ENCODE results near the gene ERVH48-1.
"Not testable (repeated sequence)": the region's sequence is repeated elsewhere in the genome, so short reads cannot be mapped to it uniquely, and the experiment has no call there.

Gene ERVH48-1

DNA sequence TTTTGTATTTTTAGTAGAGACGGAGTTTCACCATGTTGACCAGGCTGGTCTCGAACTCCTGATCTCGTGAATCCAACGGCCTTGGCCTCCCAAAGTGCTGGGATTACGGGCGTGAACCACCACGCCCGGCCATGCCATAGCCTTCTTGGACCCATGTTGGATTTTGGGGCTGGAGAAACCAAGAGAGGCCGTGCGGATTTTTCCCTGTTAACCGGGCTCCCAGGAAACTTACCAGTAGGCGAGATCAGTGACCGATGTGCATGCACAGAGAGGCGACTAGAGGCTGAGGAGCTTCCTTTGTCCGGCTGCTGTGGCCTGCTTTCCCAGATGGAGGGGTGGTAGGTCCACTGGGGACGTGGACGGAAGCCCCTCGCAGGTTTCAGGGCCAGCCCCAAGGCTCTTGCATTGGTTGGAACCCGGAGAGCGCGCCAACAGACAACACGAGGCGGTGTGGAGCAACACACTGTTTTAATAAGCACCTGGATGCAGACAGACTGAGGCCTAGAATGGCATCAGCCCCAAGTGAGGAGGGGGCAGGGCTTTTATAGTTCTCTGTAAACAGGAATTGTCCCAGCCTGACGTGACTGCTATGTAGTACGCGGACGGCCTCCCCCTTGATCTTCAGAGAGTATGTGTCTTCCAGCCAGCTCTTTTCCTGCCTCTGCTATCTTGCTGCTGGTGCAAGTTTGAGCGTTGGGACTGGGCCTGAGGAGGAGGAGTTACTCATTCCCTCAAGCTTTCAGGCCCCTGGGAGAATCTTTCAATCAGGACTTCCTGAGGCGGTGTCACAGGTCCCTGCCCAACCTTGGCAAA is at the start of gene ERVH48-1:
Gene ERVH48-1, minus strand, starts transcription at position 517 of the 813 bp plus-strand sequence. CDS start 6,624 bp downstream, outside the sequence.
- in situ Hi-C loops (cut with MboI; ENCODE audit: low sequenced_read_pairs) = no loop called here

DNA sequence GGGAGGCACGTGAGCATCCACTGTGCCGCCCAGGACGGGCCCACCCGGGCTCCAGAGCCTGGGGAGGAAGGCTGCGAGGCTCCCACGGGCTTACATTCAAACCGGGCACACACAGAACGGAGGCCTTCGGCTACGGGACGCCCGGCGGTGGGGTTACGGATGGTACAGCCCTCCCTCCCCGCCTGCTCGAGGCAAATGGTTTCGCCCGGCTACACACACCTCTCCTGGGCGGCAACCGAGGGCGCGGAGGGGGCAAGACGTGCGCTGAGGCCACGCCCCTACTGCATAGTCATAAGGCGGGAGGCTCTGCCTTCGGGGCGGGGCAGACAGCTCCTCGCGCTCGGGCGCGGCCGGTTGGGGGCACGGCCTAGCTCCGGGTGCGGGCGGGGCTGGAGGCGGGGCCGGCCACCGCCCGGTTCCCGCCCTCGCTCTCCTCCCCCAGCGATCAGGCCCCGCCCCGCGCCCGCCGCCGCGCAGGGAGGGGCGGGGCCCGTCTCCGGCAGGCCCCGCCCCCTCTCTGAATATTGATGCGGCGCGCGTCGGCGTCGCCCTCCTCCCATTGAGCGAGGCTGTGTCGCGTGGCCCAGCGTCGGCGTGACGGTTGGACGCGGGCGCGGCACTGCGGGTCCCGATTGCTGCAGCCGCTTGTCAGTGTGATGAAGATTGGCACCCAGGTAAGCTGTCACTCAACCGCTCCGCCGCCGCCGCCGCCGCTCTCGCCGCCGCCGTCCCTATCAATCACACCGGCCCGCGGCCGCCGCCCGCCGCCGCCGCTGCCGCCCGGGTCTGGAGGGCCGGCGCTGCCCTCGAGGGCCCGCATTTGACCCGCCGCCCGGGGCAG is 48.8 kb upstream of the ERVH48-1 start, which contains the start of gene PKNOX1:
Gene PKNOX1, plus strand, starts transcription at position 572 of the 841 bp plus-strand sequence. CDS start 29,820 bp downstream, outside the sequence.
- in situ Hi-C loops (cut with MboI; ENCODE audit: low sequenced_read_pairs) = no loop called here

DNA sequence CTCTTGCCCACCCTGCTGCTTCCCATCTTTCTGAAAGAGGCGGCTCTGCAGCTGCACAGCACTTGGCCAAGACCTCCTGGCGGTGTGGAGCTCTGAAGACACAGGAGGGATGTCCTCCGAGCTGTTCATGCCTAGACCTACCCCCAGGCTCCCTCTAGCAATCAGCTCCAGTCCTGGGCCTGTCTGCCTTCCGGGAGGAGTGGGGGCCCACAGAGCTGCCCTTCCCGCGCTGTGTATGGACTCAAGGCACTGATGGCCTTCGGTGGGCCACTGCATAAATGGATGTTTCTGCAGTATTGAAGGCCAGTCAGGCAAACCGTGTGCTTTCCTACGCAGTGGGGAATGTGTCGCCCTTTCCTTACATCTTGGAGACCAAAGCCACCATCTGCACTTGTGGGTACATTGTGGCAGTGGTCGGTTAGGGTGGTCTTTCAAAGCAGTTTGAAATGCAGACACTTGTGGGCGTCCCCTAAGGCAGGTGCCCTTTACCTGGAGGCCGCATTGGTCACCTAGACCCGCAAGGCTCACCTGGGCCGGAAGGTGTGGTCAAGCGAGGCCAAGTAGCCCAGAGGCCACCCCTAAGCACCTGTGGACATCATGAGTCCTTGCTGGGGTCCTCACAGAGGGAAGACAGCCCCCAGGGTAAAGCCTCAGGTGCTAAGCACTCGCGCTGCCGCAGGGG is 48.0 kb upstream of the ERVH48-1 start:
- in situ Hi-C loops (cut with MboI; ENCODE audit: low sequenced_read_pairs) = no loop called here

DNA sequence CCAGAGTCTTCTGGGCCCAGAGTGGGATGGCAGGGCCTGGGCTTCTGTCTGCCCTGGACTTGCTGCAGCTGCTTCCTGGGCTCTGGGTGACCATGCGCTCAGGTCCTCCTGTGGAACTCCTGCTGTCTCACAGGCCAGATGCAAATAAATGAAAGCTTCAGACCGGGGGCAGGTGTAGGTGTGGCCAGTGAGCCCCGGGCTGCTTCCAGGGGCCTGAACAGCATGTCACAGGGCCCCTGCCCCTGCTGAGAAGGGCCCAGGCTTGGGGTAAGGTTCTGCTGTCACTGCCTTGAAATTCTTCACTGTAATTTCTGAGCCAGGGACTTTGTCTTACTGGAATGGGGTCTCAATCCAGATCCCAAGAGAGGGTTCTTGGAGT is 46.5 kb upstream of the ERVH48-1 start:
- in situ Hi-C loops (cut with MboI; ENCODE audit: low sequenced_read_pairs) = no loop called here

DNA sequence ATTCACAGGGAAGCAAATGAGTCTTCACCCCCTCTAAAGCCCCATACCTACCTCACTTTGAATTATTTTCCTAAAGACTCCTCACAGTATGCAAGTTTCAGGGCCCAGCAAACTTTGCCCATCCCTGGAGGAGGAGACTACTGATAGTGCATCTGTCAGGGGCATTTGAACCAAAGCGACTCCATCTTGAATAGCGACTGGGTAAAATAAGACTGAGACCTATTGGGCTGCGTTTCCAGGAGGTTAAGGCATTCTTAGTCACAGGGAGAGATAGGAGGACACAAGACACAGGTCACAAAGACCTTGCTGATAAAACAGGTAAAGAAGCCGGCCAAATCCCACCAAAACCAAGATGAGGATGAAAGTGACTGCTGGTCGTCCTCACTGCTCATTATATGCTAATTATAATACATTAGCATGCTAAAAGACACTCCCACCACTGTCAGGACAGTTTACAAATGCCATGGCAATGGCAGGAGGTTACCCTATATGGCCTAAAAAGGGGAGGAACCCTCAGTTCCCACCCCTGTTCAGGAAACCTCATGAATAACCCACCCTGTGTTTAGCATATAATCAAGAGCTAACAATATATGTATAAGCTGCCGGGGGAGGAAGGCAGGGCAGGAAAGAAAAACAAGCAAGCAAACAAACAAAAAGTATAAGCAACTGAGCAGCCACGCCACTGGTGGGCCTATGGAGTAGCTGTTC is 45.7 kb upstream of the ERVH48-1 start:
- in situ Hi-C loops (cut with MboI; ENCODE audit: low sequenced_read_pairs) = no loop called here

DNA sequence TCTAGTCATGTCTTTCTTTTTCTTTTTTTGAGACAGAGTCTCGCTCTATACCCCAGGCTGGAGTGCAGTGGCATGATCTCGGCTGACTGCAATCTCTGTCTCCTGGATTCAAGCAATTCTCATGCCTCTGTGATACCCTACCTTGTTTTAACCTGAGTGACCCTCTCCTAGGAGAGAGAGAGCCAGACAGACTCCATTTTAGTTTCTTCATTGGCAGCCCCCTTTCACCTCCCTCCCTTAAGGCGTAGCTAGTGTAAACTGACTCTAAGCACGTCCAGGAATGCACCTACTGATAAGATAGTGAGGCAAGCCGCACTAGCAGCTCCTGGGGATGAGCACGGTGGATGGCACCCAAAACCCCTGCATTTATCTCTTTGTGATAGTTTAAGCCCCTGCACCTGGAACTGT is 43.8 kb upstream of the ERVH48-1 start:
- in situ Hi-C loops (cut with MboI; ENCODE audit: low sequenced_read_pairs) = no loop called here

DNA sequence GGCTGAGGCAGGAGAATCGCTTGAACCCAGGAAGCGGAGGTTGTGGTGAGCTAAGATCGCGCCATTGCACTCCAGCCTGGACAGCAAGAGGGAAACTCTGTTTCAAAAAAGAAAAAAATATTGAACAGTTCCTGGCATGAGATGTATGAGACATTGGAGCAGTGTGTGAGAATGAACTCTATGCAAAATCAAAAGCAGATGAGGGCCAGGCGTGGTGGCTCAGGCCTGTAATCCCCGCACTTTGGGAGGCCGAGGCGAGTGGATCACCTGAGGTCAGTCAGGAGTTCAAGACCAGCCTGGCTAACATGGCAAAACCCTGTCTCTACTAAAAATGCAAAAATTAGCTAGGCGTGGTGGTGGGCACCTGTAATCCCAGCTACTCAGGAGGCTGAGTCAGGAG is 42.2 kb upstream of the ERVH48-1 start:
- in situ Hi-C loops (cut with MboI; ENCODE audit: low sequenced_read_pairs) = not testable (repeated sequence)

DNA sequence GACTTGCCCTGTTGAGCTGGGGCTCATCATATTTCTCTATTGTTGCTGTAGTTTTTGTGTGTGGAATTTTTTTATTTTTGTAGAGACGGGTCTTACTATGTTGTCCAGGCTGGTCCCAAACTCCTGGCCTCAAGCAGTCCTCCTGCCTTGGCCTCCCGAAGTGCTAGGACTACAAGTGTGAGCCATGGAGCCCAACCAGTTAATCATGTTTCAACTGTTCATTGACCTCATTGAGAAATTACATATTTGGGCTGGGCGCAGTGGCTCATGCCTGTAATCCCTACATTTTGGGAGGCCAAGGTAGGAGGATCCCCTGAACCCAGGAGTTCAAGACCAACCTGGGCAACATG is 39.8 kb upstream of the ERVH48-1 start:
- in situ Hi-C loops (cut with MboI; ENCODE audit: low sequenced_read_pairs) = no loop called here

DNA sequence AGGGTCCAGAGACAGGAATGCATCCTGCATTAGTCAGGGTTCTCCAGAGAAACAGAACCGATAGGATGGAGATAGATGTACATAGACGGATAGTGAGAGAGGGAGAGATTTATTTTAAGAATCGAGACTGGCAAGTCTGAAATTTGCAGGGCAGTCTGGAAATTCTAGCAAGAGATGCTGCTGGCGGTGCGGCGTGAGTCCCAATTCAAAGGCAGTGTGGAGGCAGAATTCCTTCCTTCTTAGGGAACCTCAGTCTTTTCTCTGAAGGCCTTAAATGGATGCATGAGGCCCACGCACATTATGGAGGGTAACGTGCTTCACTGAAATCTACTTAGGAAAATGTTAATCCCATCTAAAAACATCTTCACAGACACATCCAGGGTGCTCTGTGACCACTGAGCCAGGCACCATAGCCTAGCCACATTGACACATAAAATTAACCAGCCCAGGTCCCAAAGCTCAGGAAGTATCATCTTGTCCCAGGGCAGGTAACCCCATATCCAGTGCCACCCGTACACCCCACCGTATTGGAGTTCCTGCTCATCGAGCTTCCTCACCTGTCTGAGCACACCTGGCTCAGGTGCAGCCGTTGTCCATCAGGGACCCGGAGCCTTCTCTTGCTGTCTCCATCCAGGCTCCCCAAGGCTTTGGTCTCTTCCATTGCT is 39.2 kb upstream of the ERVH48-1 start:
- in situ Hi-C loops (cut with MboI; ENCODE audit: low sequenced_read_pairs) = no loop called here

DNA sequence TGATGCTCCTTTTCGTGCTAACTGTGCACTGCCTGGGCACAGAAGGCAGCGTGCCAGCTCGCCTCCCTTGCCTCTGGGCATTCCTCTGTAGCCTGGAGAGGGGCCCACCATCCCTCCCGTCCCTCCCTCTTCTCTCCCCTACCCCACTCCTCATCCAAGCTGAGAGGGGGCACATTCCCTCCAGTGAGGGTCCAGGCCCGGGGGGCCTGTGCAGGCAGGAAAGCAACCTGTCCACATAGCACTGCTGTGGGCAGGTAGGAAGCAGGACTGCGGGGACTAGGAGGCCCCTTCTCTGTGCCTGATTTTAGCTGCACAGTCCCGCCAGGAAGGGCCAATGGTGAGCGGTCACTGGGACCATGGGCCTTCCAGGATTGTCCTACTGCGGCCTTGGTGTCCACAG is 38.7 kb upstream of the ERVH48-1 start:
- in situ Hi-C loops (cut with MboI; ENCODE audit: low sequenced_read_pairs) = no loop called here

DNA sequence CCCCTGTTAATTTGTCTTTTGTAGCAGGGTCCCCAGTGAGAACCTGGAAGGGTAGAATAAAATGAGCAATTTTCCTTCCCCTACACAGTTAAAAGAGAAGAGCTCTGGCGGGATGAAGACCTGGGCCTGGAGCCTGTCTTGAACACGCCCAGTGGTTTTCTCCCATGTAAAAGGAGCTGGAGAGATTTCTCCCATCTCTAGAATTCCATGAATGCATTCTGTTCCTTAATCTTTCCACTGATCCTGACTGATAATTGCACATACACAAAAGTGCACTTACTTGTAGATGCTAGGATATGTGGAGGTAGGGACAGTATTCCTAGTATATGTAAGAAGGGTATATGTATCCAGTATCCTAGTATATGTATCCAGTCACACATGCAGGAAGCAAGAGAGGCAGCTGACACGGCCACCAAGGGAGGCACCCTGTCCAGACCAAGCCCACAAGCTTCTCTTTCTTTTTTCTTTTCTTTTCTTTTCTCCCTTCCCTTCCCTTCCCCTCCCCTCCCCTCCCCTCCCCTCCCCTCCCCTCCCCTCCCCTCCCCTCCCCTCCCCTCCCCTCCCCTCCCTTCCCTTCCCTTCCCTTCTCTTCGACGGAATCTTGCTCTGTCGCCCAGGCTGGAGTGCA is 37.1 kb upstream of the ERVH48-1 start:
- in situ Hi-C loops (cut with MboI; ENCODE audit: low sequenced_read_pairs) = no loop called here

DNA sequence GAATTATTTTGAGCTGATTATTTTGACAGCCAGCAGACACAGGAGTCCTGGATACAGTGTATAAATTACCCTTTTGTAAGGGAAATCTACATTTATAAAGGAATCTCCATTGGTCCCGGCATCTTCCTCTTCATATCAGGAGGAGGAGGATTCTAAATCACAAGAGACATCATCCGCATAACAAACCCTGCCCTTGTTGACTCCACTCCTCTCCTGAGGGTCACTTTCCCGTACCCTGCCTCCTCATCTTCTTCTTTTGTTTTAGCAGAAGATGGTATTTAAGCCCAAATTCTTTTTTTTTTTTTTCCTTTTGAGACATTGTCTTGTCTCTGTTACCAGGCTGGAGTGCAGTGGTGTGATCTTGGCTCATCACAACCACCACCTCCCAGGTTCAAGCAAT is 34.3 kb upstream of the ERVH48-1 start:
- in situ Hi-C loops (cut with MboI; ENCODE audit: low sequenced_read_pairs) = no loop called here

DNA sequence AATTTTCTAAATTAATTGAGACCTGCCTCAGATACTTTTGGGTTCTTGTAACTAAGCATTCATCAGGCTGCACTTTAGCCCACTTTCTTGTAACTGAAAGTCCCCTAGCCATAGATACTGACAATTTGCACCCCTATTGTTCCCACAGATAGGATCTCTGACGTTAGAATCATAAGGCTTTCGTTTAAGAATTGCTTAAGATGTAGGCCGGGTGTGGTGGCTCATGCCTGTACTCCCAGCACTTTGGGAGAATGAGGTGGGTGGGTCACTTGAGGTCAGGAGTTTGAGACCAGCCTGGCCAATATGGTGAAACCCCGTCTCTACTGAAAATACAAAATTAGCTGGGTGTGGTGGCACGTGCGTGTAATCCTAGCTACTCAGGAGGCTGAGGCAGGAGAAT is 32.7 kb upstream of the ERVH48-1 start:
- in situ Hi-C loops (cut with MboI; ENCODE audit: low sequenced_read_pairs) = not testable (repeated sequence)

DNA sequence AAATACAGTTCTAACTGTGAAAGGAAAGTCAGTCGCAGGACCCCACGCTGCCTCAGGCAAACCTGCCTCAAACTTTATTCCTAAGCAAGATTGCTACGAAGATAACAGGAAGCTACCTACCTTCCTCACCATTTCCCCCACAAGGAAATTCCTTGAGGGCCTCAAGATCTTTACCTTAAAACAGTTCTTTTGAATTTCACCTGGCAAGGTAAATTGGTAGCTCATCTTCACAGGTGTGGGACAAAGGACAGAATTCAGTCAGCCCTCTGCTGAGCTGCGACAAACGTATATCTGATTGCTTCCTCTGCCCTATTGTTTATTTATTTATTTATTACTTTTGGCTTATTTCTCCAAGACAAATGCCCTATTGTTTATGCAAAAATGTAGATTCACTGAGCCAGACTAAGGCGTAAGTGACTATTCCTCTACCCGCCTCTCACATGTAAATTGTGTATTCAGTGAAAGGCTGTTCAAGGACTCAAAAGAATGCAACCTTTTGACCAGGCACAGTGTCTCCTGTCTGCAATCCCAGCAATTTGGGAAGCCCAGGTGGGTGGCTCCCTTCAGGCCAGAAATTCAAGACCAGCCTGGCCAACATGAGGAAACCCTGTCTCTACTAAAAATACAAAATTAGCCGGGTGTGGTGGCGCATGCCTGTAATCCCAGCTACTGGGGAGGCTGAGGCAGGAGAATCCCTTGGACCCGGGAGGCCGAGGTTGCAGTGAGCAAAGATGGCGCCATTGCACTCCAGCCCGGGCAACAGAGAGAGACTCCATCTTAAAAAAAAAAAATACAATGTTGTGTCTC is 31.6 kb upstream of the ERVH48-1 start:
- in situ Hi-C loops (cut with MboI; ENCODE audit: low sequenced_read_pairs) = no loop called here

DNA sequence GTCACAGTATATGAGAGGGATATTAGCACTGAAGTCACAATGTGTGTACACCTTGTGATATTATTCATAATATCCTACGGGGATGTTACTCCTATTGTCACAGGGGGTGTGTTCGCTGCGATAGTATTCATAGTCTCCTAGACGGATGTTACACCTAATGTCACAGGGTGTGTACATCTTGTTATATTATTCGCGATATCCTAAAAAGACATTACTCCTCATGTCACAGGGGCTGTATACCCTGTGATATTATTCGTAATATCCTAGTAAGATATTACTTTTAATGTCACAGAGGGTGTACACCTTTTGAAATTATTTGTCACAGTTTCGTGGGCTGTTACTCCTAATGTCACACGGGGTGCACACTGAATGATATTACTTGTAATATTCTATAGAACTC is 25.8 kb upstream of the ERVH48-1 start:
- in situ Hi-C loops (cut with MboI; ENCODE audit: low sequenced_read_pairs) = not testable (repeated sequence)

DNA sequence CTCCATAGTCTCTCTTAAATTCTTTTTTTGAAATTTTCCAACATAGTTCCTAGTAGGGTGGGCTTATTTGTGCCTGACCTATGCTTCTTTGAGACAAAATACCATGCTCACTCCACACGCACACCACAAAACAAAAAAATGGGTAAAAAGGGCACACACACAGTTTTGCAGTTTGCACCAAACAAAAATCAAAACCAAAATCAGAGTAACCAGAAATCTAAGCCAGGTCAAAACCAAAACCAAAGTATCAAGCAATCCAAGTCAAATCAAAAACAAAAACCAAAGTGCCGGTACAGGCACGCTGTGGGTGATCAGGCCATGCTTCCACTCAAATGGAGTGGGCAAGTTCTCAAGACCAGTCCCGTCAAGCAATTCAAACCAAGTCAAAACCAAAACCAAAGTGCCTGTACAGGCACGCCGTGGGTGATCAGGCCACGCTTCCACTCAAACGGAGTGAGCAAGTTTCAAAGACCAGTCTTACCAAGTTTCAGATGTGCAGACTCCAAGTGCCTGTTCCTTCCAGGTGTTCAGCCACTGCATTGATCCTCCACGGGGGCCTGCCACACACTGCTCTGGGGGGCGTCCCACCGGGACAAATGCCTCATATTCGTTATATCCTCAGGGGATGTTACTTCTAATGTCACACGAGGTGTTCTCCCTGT is 23.8 kb upstream of the ERVH48-1 start:
- in situ Hi-C loops (cut with MboI; ENCODE audit: low sequenced_read_pairs) = not testable (repeated sequence)

DNA sequence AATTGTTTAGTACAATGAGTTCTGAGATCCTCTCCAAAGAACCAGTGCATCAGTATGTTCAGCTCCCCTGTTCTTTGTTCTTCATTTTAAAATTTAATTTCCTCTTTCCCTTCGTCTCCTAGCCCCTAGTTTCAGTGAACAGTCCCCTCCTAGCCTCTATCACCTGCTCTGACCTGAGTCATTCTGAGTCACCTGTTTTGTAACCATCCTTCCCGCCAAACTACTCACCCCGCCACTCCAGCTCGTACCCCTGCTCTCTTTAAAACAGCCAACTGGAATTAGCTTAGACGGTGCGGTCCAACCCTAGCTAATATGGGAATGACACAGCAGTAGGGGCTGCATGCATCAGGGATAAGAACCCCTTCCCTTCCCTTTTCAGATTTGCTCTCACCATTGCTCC is 16.8 kb upstream of the ERVH48-1 start:
- in situ Hi-C loops (cut with MboI; ENCODE audit: low sequenced_read_pairs) = no loop called here

DNA sequence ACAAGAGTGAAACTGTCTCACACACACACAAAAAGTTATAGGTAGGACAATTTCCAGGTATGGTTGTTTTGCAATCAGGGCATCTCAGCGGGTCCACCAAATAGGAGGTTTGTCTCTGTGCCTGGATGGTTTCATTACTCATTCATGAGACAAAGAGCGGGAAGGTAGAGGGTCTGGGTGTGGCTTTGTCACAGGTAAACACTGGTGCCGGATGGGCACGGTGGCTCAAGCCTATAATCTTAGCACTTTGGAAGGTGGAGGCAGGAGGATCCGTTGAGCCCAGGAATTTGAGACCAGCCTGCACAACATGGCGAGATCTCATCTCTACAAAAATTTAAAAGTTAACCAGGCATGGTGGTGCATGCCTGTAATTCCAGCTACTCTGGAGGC is 16.3 kb upstream of the ERVH48-1 start:
- in situ Hi-C loops (cut with MboI; ENCODE audit: low sequenced_read_pairs) = no loop called here
